GM04504 (cell line): Measurements from ENCODE around the gene TET1.
"Not testable (repeated sequence)": the region's sequence is repeated elsewhere in the genome, so short reads cannot be mapped to it uniquely, and the experiment has no call there.

ENCODE experiments used
- DNase-seq: peaks from one replicate; pipeline ENCODE4 v3.0.0-alpha.2; 2012; ENCODE audit warnings: low read depth

Gene TET1

GRCh38 chr10:68560186-68560942 is at the start of gene TET1:
Gene TET1, plus strand, starts transcription at chr10:68560337. Its CDS starts 12,002 bp downstream, at chr10:68572339.
- no peak for DNase-seq

GRCh38 chr10:68516216-68516615 is 43.9 kb upstream of the TET1 start:
- not testable (repeated sequence) for DNase-seq

- no peak for DNase-seq
Measured at GRCh38 chr10:68516766-68517165, 43.4 kb upstream of the TET1 start.

GRCh38 chr10:68517188-68517587 is 42.9 kb upstream of the TET1 start:
- DNase-seq = no peak

GRCh38 chr10:68518609-68519008 is 41.5 kb upstream of the TET1 start:
- DNase-seq = not testable (repeated sequence)

GRCh38 chr10:68525490-68526038 is 34.6 kb upstream of the TET1 start:
- not testable (repeated sequence) for DNase-seq

- DNase-seq = no peak
Measured at GRCh38 chr10:68526634-68527307, 33.4 kb upstream of the TET1 start.

GRCh38 chr10:68536973-68537372 is 23.2 kb upstream of the TET1 start:
- no peak for DNase-seq

GRCh38 chr10:68537796-68538195 is 22.3 kb upstream of the TET1 start:
- no peak for DNase-seq

- no peak for DNase-seq
Measured at GRCh38 chr10:68543004-68543918, 16.9 kb upstream of the TET1 start.

GRCh38 chr10:68550747-68551411 is 9.3 kb upstream of the TET1 start:
- DNase-seq = peak; percentile 68

GRCh38 chr10:68553138-68553537 is 7.0 kb upstream of the TET1 start:
- no peak for DNase-seq

- DNase-seq = no peak
Measured at GRCh38 chr10:68553599-68553998, 6.5 kb upstream of the TET1 start.

GRCh38 chr10:68558478-68558877 is 1.7 kb upstream of the TET1 start:
- no peak for DNase-seq

- no peak for DNase-seq
Measured at GRCh38 chr10:68559251-68559650, 886 bp upstream of the TET1 start.

- DNase-seq = no peak
Measured at GRCh38 chr10:68559841-68560185, 324 bp upstream of the TET1 start.

GRCh38 chr10:68560943-68561864 is 1.1 kb downstream of the TET1 start:
- no peak for DNase-seq

- DNase-seq = no peak
Measured at GRCh38 chr10:68561865-68562649, 1.9 kb downstream of the TET1 start.

GRCh38 chr10:68562661-68563570 is 2.8 kb downstream of the TET1 start:
- DNase-seq = no peak
